Stimulated activated CD4-positive, alpha-beta T cell treated with anti-CD3 and anti-CD28 coated beads, Interleukin-15, amount 100 ng/mL, for 24 hours (primary cell): Measurements from ENCODE around the gene UBE2E1.

Source experiments
- DNase-seq: peaks from one replicate; pipeline ENCODE4 v3.0.0-alpha.2; 2020

The UBE2E1 gene

DNA sequence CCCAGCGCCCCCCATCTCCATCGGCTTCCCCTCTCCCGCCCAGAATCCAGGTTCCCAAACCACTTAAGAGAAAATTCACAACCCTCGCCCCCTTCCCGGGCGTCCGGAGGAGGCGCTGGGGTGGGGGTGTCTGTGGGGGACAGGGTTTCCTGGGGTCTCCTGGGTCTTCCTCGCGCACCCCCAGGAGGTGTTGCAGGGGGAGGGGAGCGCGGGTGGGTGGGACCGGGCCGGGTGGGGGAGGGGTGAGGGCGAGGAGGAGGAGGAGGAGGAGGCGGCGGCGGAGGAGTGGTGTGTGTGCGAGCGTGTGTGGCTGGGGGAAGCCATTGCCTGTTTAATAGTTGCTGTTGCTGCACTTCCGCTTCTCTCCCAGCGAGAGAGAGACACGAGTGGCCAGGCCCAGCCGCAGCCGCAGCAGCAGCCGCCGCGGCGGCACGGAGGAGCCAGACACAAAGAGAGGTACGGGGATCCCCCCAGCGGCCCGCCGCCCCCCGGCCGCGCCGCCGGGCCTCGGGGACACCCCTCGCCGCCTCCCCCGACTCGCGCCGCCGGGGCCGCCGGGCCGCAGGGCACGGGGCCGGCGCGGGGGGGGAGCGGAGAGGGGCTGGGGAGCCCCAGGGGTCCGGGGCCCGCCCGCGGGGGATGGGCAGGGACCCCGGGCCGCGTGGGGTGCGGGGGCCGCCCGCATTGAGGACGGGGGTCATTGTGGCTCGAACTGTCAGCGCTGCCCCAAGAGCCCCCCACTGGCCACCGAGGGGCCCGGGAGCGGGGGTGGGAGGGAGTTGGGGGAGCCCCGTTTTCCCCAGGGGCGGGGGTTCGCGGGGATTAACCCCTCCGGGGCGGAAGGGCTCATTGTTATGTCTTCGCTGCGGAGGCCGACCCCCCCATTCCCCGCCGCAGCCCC lies at the start of gene UBE2E1:
TSS of gene UBE2E1 (plus strand) at position 323 of the 901 bp plus-strand sequence. CDS start 1,315 bp downstream, outside the sequence.
- DNase-seq, result peak; percentile 71

GRCh38 chr3:23756206-23756840 lies 49.4 kb upstream of the UBE2E1 start:
- DNase-seq, result no peak

- DNase-seq, result no peak
These were observed 47.4 kb upstream of the UBE2E1 start for GRCh38 chr3:23758253-23758838.

- DNase-seq, result no peak
These were observed 45.4 kb upstream of the UBE2E1 start for GRCh38 chr3:23760325-23760724.

- DNase-seq, result no peak
These were observed 44.8 kb upstream of the UBE2E1 start for GRCh38 chr3:23760871-23761373.

DNA sequence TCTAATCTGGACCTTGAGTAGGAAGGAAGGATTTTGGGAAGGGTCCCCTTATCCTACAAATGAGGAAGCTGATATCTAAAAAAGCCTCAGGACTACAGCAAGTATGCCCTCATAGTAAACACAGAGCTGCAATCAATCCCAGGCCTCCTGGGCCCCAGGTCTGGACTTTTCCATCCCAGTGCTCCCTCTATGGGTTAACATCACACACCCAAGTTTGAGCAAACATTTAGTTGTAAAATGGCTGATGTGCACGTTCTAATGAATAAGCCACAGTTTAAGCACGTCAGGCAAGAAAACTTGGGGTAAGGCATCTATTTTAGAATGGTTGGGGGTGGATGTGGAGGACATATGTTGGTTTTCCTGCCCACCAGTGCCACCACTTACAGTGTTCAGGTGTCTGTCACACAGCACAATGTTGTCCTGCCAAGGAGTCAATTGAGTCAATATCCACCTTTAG lies 44.3 kb upstream of the UBE2E1 start:
- DNase-seq, result no peak

- no peak for DNase-seq
These were observed 43.5 kb upstream of the UBE2E1 start for GRCh38 chr3:23762214-23762613.

- DNase-seq, result no peak
These were observed 42.8 kb upstream of the UBE2E1 start for GRCh38 chr3:23762759-23763477.

DNA sequence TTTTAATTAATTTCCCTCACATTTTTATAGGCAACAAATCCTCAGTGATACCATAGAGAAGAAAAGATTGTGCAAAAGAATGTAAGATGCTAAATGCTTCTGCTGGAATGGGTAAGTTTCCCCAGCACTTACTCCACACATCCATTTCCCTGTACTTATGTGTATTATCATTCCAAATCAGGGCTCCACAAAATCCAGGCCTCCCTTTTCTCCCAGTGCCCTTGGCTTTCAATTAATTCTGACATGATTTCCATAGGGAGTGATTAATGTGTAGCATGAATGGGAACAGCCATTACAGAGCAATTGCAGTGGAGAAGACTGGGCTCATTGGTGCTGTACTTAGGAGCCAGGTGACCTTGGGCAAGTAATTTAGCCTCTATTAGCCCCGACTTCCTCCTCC lies 41.3 kb upstream of the UBE2E1 start:
- DNase-seq, result no peak

DNA sequence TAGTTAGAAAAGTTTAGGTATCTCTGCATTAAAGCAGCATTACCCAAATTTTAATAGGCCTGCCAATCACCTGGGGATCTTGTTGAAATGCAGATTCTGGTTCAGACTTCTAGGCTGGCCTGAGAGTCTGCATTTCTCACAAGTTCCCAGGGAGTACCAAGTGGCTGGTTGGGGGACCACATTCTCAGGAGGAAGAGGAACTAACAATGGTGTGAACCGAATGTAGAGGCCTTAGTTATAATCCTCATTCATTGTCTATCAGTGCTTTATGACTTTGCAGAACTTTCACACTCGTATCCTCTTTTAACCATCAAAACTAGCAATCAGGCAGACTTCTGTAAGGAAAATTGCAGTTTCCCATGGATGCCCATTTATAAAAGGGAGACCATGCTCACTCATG lies 38.2 kb upstream of the UBE2E1 start:
- no peak for DNase-seq

GRCh38 chr3:23775254-23775909 lies 30.4 kb upstream of the UBE2E1 start:
- no peak for DNase-seq

- no peak for DNase-seq
These were observed 29.3 kb upstream of the UBE2E1 start for GRCh38 chr3:23776352-23776891.

DNA sequence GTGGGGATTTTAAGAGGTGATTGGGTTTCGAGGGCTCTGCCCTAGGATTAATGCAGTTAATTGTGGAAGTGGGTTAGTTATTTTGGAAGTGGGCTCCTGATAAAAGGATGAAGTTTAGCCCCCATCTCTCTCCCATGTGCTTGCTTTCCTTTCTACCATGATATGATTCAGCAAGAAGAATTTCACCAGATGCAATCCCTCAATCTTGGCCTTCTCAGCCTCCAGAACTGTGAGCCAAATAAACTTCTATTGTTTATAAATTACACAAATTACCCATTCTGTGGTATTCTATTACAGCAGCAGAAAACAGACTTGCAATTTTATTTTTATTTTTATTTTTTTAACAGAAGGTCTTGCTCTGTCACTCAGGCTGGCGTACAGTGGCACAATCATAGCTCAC lies 27.3 kb upstream of the UBE2E1 start:
- no peak for DNase-seq

DNA sequence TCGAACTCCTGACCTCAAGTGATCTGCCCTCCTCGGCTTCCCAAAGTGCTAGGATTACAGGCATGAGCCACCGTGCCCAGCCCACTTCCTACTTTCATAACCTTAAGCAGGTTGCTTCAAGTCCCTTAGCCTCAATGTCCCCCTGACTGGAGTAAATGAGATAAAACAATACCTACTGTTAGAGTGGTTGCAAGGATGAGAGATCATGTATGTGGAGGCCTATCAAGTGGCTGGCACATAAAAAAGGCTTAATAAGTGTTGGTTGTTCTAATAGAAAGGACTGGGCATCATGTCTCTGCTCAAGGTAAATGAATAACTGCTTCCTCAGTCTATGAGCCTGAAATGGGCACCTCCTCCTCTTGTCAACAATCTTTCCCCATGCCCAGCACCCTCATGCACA lies 25.9 kb upstream of the UBE2E1 start:
- no peak for DNase-seq

DNA sequence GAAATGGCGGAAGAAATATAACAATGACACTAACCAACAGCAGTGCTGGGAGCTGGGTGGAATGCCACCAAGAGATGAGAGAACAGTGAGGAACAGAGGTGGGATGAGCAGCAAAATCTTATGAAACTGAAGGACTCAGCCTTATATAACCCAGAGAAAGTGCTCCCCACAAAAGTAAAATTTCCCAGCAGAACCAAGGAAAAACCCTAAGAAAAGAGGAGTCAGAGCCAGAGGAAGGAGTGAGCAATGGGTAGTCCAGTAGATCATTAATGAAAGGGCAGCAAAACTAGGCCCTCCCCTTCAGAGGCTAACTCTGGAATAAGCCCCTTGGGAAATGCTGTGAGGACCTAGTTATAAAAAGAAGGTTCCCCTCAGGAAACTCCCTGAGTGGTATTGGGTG lies 24.7 kb upstream of the UBE2E1 start:
- no peak for DNase-seq

DNA sequence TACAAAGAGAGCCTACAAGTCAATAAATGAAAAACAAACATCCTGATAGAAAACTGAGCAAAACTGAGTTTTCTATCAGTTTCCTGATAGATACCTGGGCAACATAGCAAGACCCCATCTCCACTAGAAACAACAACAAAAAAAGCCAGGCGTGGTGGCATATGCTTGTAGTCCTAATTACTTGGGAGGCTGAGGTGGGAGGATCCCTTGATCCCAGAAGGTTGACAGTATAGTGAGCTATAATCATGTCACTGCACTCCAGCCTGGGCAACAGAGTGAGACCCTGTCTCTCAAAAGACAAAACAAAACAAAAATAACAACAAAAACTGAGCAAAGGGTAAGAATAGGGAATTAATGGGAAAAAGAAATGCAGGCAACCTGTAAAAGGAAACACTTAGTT lies 23.9 kb upstream of the UBE2E1 start:
- no peak for DNase-seq

- no peak for DNase-seq
These were observed 20.6 kb upstream of the UBE2E1 start for GRCh38 chr3:23785097-23785645.

DNA sequence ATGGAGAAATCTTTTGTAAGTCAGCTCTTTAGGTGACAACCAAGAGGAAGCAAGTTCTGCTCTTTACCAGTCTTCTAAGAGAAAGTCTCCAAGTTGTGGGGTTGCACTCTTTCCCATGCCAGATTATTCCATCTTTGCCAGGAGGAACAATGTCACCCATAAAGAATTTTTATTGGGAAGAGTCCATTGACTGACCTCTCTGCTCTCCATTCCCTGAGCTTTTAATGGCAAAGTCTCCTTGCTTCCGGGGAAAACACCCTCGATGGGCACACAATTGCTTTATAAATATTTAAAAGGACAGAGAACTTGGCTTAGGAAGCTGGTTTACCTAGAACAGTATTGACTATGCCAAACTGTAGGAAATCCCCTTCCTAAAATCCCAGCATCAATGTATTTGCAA lies 19.9 kb upstream of the UBE2E1 start:
- DNase-seq, result no peak

DNA sequence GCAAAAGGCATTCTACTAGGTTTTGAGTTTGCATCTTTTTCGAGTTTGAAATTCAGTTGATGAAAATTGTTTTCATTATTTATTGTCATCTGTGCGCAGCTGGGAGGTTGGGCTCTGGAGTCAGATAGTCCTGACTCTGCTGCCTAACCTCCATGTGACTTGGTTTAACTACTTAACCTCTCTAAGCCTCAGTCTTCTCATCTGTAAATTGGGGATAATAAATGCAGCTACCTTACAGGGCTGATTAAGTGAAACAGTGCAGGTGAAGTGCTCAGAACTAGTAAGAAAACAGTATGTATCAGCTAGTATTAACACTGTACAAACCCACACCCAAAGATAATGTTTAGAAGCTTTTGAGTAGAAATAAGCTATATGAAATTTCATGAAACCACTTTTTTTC lies 14.1 kb upstream of the UBE2E1 start:
- no peak for DNase-seq

GRCh38 chr3:23793528-23794134 lies 12.1 kb upstream of the UBE2E1 start:
- DNase-seq, result no peak

GRCh38 chr3:23795096-23795495 lies 10.7 kb upstream of the UBE2E1 start:
- no peak for DNase-seq
